ENCODE measurements around the gene COL11A1.

Gene COL11A1

GRCh38 chr1:102977292-102977691 is 131.0 kb downstream of the COL11A1 start:
- Histone ChIP-seq H3K4me1 (no peaks in the 10 kb centered on the region), H3K9me3 (no peaks in the 10 kb centered on the region), H3K4me3 (no peak overlapping the region), H3K27me3 (no peaks in the 10 kb centered on the region), H3K36me3 (no peaks in the 10 kb centered on the region), H3K27ac (no peak overlapping the region)
- no peak for DNase-seq
- no peak for TF ChIP-seq CTCF (IDR thresholded peaks at IDR 0.05)
- intact Hi-C loops (cut with DNase I; ENCODE audit: low total_unique reads): no loop called here

- no peaks in the 10 kb centered on the region for H3K36me3 ChIP-seq
- intact Hi-C loops (cut with DNase I; ENCODE audit: low total_unique reads): no loop called here
- peak; percentile 19 to 32 for TF ChIP-seq CTCF (IDR thresholded peaks at IDR 0.05)
- no peak for DNase-seq
- H3K27me3 ChIP-seq: no peaks in the 10 kb centered on the region
- H3K9me3 ChIP-seq: no peaks in the 10 kb centered on the region
- H3K27ac ChIP-seq: no peak overlapping the region
- no peaks in the 10 kb centered on the region for H3K4me1 ChIP-seq
- no peak overlapping the region for H3K4me3 ChIP-seq
These were observed 137.7 kb downstream of the COL11A1 start for GRCh38 chr1:102970496-102971078.

GRCh38 chr1:102967786-102968185 is 140.5 kb downstream of the COL11A1 start:
- no peak for TF ChIP-seq CTCF (IDR thresholded peaks at IDR 0.05)
- H3K36me3 ChIP-seq: no peaks in the 10 kb centered on the region
- no peaks in the 10 kb centered on the region for H3K27me3 ChIP-seq
- intact Hi-C loops (cut with DNase I; ENCODE audit: low total_unique reads): no loop called here
- H3K9me3 ChIP-seq: no peaks in the 10 kb centered on the region
- H3K4me3 ChIP-seq: no peak overlapping the region
- no peak overlapping the region for H3K27ac ChIP-seq
- DNase-seq: no peak
- no peaks in the 10 kb centered on the region for H3K4me1 ChIP-seq

GRCh38 chr1:102961549-102961948 is 146.8 kb downstream of the COL11A1 start:
- Histone ChIP-seq H3K4me3 (no peak overlapping the region), H3K36me3 (no peaks in the 10 kb centered on the region), H3K27me3 (no peaks in the 10 kb centered on the region), H3K4me1 (no peaks in the 10 kb centered on the region), H3K27ac (no peak overlapping the region), H3K9me3 (no peaks in the 10 kb centered on the region)
- TF ChIP-seq CTCF (IDR thresholded peaks at IDR 0.05): no peak
- DNase-seq: no peak
- intact Hi-C loops (cut with DNase I; ENCODE audit: low total_unique reads): no loop called here

- no peaks in the 10 kb centered on the region for H3K9me3 ChIP-seq
- no peaks in the 10 kb centered on the region for H3K36me3 ChIP-seq
- H3K4me1 ChIP-seq: no peaks in the 10 kb centered on the region
- no peak overlapping the region for H3K27ac ChIP-seq
- no peak for DNase-seq
- intact Hi-C loops (cut with DNase I; ENCODE audit: low total_unique reads): no loop called here
- no peak overlapping the region for H3K4me3 ChIP-seq
- no peaks in the 10 kb centered on the region for H3K27me3 ChIP-seq
- TF ChIP-seq CTCF (IDR thresholded peaks at IDR 0.05): no peak
These were observed 153.7 kb downstream of the COL11A1 start for GRCh38 chr1:102954576-102954975.

- TF ChIP-seq CTCF (IDR thresholded peaks at IDR 0.05): no peak
- no peak for DNase-seq
These were observed 155.9 kb downstream of the COL11A1 start for GRCh38 chr1:102952400-102952799.

More at GRCh38 chr1:102952400-102952799, 155.9 kb downstream of the COL11A1 start:
- no peak overlapping the region for H3K27ac ChIP-seq
- H3K9me3 ChIP-seq: no peaks in the 10 kb centered on the region
- no peaks in the 10 kb centered on the region for H3K4me1 ChIP-seq
- no peak overlapping the region for H3K4me3 ChIP-seq
- H3K36me3 ChIP-seq: no peaks in the 10 kb centered on the region
- intact Hi-C loops (cut with DNase I; ENCODE audit: low total_unique reads): no loop called here
- no peaks in the 10 kb centered on the region for H3K27me3 ChIP-seq

Measured in tibial artery (tissue), 4 donors.